NT2/D1 (cell line): Measurements from ENCODE around the gene CC2D2A.

Experiments used
- SUZ12 ChIP-seq: IDR thresholded peaks from 2 replicates; pipeline ENCODE4 v1.6.1; 2011; ENCODE audit not compliant: insufficient read length, insufficient read depth; ENCODE audit errors: extremely low read depth
- ZNF274 ChIP-seq: IDR thresholded peaks from 2 replicates; pipeline ENCODE4 v1.6.1; 2011; ENCODE audit warnings: mild to moderate bottlenecking, low read depth, low read length

DNA sequence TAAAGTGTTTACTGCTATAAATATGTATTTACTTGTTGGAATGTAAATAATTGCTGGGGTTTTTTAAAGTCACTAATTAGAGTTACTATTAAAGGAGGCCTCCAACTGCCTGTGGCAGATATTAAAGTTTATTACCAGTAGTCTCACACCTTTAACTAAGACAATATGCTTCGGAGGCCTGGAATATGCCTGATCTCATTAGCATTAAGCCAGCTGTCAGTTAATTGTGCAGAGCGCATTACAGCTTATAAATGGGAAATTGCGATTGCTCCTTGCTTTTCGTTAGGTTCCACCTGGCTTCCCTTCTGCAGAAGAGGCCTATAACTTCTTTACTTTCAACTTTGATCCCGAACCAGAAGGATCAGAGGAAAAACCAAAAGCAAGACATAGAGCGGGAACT, 41.3 kb downstream of the CC2D2A start:
- TF ChIP-seq ZNF274 = no peak
- TF ChIP-seq SUZ12 = no peak
